Mesothelial cell of epicardium (in vitro differentiated cells): ENCODE data around the gene HSD17B7. TPM values are rescaled to one million over a fixed set of nuclear protein-coding genes. Genes with fewer than 3 reads are reported as not detected.

Experiments used
- DNase-seq, 2 experiments: peaks; one replicate each; pipeline ENCODE4 v3.0.0; 2021; ENCODE audit warnings: low spot score in 2 of 2; ENCODE audit not compliant: unreplicated experiment in 2 of 2
- H3K27ac Mint-ChIP-seq: 2 replicates; pipeline ENCODE4 v1.8.0; 2021; ENCODE audit warnings: mixed read lengths
- H3K27me3 Mint-ChIP-seq: 2 replicates; pipeline ENCODE4 v1.8.0; 2021; ENCODE audit warnings: low read depth, mixed read lengths
- H3K36me3 Mint-ChIP-seq: 2 replicates; pipeline ENCODE4 v1.8.0; 2021; ENCODE audit warnings: mixed read lengths
- H3K4me1 Mint-ChIP-seq: 2 replicates; pipeline ENCODE4 v1.8.0; 2021; ENCODE audit warnings: mixed read lengths
- H3K4me3 Mint-ChIP-seq: 2 replicates; pipeline ENCODE4 v1.8.0; 2021; ENCODE audit warnings: mild to moderate bottlenecking, moderate library complexity, mixed read lengths
- H3K9me3 Mint-ChIP-seq: 2 replicates; pipeline ENCODE4 v1.8.0; 2021; ENCODE audit warnings: mixed read lengths
- CTCF ChIP-seq: fragments of 200-600 bp; sonication (generic); IDR thresholded peaks from one replicate; pipeline ENCODE4 v1.5.0; 2021; ENCODE audit warnings: antibody characterized with exemption; ENCODE audit not compliant: unreplicated experiment
- total RNA-seq: library from RNA; stranded (reverse); gene quantifications from 3 replicates; pipeline ENCODE4 v1.2.1, GENCODE V29; 2021

The HSD17B7 gene
- total RNA-seq, 1 donor from 2014 or later = 14.7 TPM

GRCh38 chr1:162856260-162856659 is 65.8 kb downstream of the HSD17B7 start:
- peak overlapping the region; percentile 35 for H3K27ac Mint-ChIP-seq
- no peaks in the 10 kb centered on the region for H3K9me3 Mint-ChIP-seq
- no peak for DNase-seq
- peaks cover 4% of the 10 kb centered on the region for H3K27me3 Mint-ChIP-seq
- no peak for TF ChIP-seq CTCF
- H3K4me1 Mint-ChIP-seq = peaks cover 14% of the 10 kb centered on the region
- H3K4me3 Mint-ChIP-seq = no peak overlapping the region
- no peaks in the 10 kb centered on the region for H3K36me3 Mint-ChIP-seq

GRCh38 chr1:162857850-162858249 is 67.3 kb downstream of the HSD17B7 start:
- no peaks in the 10 kb centered on the region for H3K9me3 Mint-ChIP-seq
- peaks cover 19% of the 10 kb centered on the region for H3K4me1 Mint-ChIP-seq
- DNase-seq = no peak
- H3K4me3 Mint-ChIP-seq = no peak overlapping the region
- no peak overlapping the region for H3K27ac Mint-ChIP-seq
- H3K36me3 Mint-ChIP-seq = no peaks in the 10 kb centered on the region
- no peaks in the 10 kb centered on the region for H3K27me3 Mint-ChIP-seq
- TF ChIP-seq CTCF = no peak

GRCh38 chr1:162859191-162859590 is 68.7 kb downstream of the HSD17B7 start:
- H3K27ac Mint-ChIP-seq = no peak overlapping the region
- H3K9me3 Mint-ChIP-seq = peaks cover 2% of the 10 kb centered on the region
- no peak overlapping the region for H3K4me3 Mint-ChIP-seq
- H3K36me3 Mint-ChIP-seq = no peaks in the 10 kb centered on the region
- DNase-seq = no peak
- TF ChIP-seq CTCF = no peak
- H3K27me3 Mint-ChIP-seq = no peaks in the 10 kb centered on the region
- H3K4me1 Mint-ChIP-seq = peaks cover 16% of the 10 kb centered on the region

- H3K27ac Mint-ChIP-seq = peak within 1 kb of the TSS; percentile 70
- H3K4me3 Mint-ChIP-seq = no peak within 1 kb of the TSS
- peaks cover 9% of the 10 kb centered on the region for H3K9me3 Mint-ChIP-seq
Observed at GRCh38 chr1:162861101-162861500, 70.6 kb downstream of the HSD17B7 start, which contains the start of gene CCDC190. Gene CCDC190 (minus strand): TSS chr1:162861175. CDS start chr1:162859646, 1,529 bp downstream.

GRCh38 chr1:162861625-162862024 is 71.1 kb downstream of the HSD17B7 start:
- TF ChIP-seq CTCF = no peak
- Mint-ChIP-seq H3K36me3 (no peaks in the 10 kb centered on the region), H3K4me1 (peaks cover 6% of the 10 kb centered on the region), H3K27me3 (no peaks in the 10 kb centered on the region), H3K27ac (no peak overlapping the region), H3K9me3 (peaks cover 9% of the 10 kb centered on the region), H3K4me3 (no peak overlapping the region)
- DNase-seq = no peak

More at GRCh38 chr1:162861101-162861500, 70.6 kb downstream of the HSD17B7 start, which contains the start of gene CCDC190:
- no peak for DNase-seq
- peaks cover 10% of the 10 kb centered on the region for H3K4me1 Mint-ChIP-seq
- no peak for TF ChIP-seq CTCF
- H3K36me3 Mint-ChIP-seq = no peaks in the 10 kb centered on the region
- H3K27me3 Mint-ChIP-seq = no peaks in the 10 kb centered on the region

Other genes starting within 250 kb of the HSD17B7 start
- gene UAP1, start 229.0 kb upstream of the HSD17B7 start, total RNA-seq = 29.4 to 31.0 TPM (median 30.4 TPM) in 3 replicates
- 54.4 to 60.0 TPM (median 58.1 TPM) in 3 replicates for gene DDR2, start 158.2 kb upstream of the HSD17B7 start, total RNA-seq
- 0.11 to 0.13 TPM in 2 of 3 replicates, not detected in the other for gene CCDC190, start 70.5 kb downstream of the HSD17B7 start, total RNA-seq